Measurements from ENCODE around the gene AHRR. TPM values are rescaled to one million over a fixed set of nuclear protein-coding genes. Genes with fewer than 3 reads are reported as not detected.

Gene AHRR
- total RNA-seq, 2 donors from 2014 or later, result 0.12 to 0.30 TPM

GRCh38 chr5:443239-444151 is 122.0 kb downstream of the AHRR start:
- Histone ChIP-seq H3K4me1 (peaks cover 0 to 19% of the 10 kb centered on the region in 2 donors), H3K36me3 (peaks cover 18% of the 10 kb centered on the region), H3K27me3 (no peaks in the 10 kb centered on the region), H3K4me3 (peak overlapping the region; percentile 59 to 87), H3K27ac (peak overlapping the region; percentile 65 to 78), H3K9me3 (no peaks in the 10 kb centered on the region)
- no peak for TF ChIP-seq CTCF (IDR thresholded peaks at IDR 0.05)
- no peak for DNase-seq (ENCODE audit: low spot score)

GRCh38 chr5:444226-444625 is 122.7 kb downstream of the AHRR start:
- peaks cover 25% of the 10 kb centered on the region for H3K36me3 ChIP-seq
- DNase-seq (ENCODE audit: low spot score), result no peak
- H3K27me3 ChIP-seq, result no peaks in the 10 kb centered on the region
- no peak overlapping the region for H3K27ac ChIP-seq
- TF ChIP-seq CTCF (IDR thresholded peaks at IDR 0.05), result no peak
- no peaks in the 10 kb centered on the region for H3K9me3 ChIP-seq
- peaks cover 0 to 19% of the 10 kb centered on the region in 2 donors for H3K4me1 ChIP-seq
- peak overlapping the region in 1 of 2 donors; percentile 87 for H3K4me3 ChIP-seq

DNA sequence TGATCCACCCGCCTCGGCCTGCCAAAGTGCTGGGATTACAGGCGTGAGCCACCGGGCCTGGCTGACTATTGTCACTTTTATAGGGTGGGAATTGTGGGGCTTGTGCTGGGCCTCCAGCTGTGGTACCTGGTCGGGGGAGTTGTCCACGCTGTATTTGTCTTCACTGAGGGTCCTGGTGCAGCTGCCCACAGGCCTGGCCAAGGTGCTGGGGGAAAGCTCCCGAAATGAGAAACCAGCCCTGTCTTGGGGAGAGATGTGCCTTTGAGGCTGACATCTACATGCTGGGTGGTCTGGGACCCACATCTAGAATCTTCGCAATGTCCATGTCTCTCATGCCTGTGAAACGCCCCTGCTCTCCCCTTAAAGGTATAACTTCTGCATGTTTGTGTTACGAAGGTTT is 124.1 kb downstream of the AHRR start:
- H3K4me1 ChIP-seq, result peaks cover 0 to 19% of the 10 kb centered on the region in 2 donors
- H3K27me3 ChIP-seq, result no peaks in the 10 kb centered on the region
- peaks cover 36% of the 10 kb centered on the region for H3K36me3 ChIP-seq
- no peak overlapping the region for H3K4me3 ChIP-seq
- H3K27ac ChIP-seq, result no peak overlapping the region
- no peak for DNase-seq (ENCODE audit: low spot score)
- TF ChIP-seq CTCF (IDR thresholded peaks at IDR 0.05), result no peak
- no peaks in the 10 kb centered on the region for H3K9me3 ChIP-seq

DNA sequence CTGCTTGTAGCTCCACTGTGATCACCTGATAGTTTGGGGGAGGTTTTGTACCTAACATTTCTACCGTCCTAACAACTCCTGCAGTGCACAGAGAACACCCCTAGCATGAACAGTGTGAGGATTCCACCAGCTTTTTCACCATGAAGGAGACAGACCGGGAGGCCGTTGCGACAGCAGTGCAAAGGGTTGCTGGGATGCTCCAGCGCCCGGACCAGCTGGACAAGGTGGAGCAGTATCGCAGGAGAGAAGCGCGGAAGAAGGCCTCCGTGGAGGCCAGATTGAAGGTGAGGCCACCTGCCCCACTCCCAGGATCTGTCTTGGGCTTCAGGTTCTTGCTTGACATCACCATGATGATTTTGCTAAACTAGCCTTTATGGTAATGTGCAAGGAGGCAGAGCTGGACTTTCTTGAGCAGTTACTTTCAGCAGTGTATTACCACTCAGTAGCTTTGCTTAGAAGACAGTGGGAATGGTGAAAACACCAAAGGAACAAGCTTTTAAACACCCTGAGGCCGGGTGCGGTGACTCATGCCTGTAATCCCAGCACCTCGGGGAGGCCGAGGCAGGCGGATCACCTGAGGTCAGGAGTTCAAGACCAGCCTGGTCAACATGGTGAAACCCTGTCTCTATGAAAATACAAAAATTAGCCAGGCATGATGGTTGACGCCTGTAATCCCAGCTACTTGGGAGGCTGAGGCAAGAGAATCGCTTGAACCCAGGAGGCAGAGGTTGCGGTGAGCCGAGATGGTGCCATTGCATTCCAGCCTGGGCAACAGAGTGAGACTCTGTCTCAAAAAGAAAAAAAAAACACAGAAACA is 124.8 kb downstream of the AHRR start:
- DNase-seq (ENCODE audit: low spot score), result no peak
- peaks cover 42% of the 10 kb centered on the region for H3K36me3 ChIP-seq
- TF ChIP-seq CTCF (IDR thresholded peaks at IDR 0.05), result no peak

GRCh38 chr5:446883-447263 is 125.4 kb downstream of the AHRR start:
- Histone ChIP-seq H3K4me1 (peaks cover 0 to 18% of the 10 kb centered on the region in 2 donors), H3K36me3 (peaks cover 48% of the 10 kb centered on the region), H3K9me3 (peaks cover 0 to 10% of the 10 kb centered on the region in 2 donors), H3K4me3 (no peak overlapping the region), H3K27ac (no peak overlapping the region), H3K27me3 (no peaks in the 10 kb centered on the region)
- TF ChIP-seq CTCF (IDR thresholded peaks at IDR 0.05), result peak in 1 of 2 donors; percentile 66
- no peak for DNase-seq (ENCODE audit: low spot score)

More for the DNA sequence above, 124.8 kb downstream of the AHRR start:
- peaks cover 0 to 4% of the 10 kb centered on the region in 2 donors for H3K9me3 ChIP-seq
- H3K4me3 ChIP-seq, result no peak overlapping the region
- H3K27ac ChIP-seq, result no peak overlapping the region
- H3K27me3 ChIP-seq, result no peaks in the 10 kb centered on the region
- H3K4me1 ChIP-seq, result peaks cover 0 to 19% of the 10 kb centered on the region in 2 donors
